GM18520 (cell line): ENCODE measurements around the gene ARHGEF3.

Experiments used
- ATAC-seq: cut with Tn5 transposase; IDR thresholded peaks from one replicate; pipeline ENCODE4 v1.9.1; 2021; ENCODE audit not compliant: unreplicated experiment

The ARHGEF3 gene

DNA sequence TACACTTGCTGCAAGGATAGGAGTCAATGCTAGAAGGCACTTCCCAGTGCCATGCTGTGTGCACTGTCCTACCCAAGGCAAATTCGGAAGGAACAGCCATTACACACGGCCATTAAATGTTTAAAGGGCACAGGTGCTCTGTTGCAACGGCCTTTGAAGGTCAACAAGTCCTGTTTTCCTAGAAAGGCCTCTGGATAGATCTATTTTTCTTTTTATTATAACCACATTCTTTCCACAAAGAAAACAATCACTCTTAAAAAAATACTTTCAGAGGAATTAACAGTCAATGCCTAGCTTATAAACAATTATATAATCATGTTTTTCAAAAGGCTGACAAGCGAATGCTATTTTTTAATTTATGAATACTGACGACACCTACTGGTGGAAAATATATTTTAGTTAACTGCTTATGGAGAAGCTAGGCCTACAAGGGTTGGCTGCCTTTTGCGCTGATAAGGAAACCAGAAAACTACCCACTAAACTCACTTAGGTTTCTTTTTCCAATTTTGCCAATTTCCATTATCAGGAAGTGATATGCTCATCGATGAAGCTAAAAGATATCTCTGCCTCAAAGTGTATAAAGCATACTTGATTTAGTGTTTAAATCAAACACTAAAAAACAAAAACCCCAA is 2.4 kb downstream of the ARHGEF3 start:
- ATAC-seq = no peak

DNA sequence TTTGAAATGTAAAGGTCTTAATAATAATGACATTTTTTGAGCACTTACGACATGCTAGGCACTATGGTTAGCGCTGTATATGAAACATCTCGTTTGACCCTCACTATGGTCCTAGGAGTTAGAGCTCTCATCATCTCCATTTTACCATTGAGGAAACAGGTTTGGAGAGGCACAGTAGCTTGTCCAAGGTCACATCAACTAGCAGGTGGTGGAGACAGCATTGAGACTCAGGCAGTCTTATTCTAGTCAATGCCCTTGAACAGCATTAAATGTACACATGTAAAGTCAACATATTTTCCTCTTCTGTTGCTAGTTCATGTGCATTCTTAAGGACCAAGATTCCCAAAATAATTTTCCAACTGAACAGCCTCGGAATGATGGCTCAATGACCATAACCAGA is 4.8 kb downstream of the ARHGEF3 start:
- no peak for ATAC-seq

DNA sequence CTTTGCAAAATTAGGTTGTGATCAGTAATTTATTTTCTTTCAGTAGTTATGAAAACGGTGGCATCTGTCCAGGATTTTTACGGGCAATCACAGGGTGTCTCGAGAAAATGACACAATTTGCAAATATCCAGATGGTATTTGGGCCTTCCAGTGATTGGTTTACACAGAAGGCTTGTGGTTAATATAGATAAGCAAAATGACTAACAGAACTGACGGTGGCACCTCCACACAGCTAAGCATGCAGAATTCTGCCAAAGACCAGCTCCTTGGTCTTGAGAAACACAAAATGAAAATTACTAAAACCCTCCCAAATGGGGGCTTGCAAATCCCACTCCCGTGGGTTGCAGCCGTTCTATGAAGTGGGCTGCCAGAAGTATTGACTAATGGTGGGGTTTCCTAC is 5.5 kb downstream of the ARHGEF3 start:
- no peak for ATAC-seq

DNA sequence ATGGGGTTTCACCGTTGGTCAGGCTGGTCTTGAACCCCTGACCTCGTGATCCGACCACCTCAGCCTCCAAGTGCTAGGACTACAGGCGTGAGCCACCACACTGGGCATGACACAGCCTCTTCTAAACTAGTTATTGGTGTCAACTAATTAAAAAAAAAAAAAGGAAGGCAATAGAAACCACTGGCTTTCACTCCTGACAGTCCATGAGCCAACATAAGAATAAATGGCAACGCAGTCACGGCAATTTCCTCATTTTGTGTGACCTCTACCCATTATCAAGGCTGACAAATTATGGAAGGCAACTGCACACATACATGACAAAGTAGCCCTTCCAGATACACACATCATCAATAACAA is 5.9 kb downstream of the ARHGEF3 start:
- ATAC-seq = no peak

DNA sequence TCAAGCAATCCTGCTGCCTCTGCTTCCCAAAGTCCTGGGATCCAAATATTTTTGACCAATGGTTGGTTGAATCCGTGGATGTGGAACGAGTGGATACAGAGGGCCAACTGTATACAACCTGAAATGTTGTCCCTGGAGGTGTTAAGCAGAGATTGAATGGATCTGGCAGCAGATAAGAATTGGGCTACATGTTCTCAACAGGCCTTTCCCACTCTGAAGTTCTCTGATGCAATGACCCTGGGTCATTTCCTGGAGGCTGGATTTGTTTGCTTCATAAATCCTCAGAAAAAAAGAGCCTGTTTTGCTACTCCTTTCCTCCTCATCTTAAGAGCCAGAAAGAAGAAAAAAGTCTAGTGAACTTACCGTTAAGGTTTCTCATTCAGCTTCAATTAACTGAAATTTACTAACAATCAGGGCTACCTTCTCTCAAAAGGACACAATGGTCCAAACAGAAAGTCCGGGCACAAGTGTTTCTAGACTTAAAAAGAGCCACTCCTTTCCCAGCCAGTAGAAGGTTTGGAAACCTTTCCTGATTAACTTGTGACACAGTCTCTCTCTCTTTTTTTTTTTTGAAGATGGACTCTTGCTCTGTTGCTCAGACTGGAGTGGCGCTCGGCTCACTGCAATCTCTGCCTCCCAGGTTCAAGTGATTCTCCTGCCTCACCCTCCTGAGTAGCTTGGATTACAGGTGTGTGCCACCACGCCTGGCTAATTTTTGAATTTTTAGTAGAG is 6.5 kb downstream of the ARHGEF3 start:
- ATAC-seq = no peak

DNA sequence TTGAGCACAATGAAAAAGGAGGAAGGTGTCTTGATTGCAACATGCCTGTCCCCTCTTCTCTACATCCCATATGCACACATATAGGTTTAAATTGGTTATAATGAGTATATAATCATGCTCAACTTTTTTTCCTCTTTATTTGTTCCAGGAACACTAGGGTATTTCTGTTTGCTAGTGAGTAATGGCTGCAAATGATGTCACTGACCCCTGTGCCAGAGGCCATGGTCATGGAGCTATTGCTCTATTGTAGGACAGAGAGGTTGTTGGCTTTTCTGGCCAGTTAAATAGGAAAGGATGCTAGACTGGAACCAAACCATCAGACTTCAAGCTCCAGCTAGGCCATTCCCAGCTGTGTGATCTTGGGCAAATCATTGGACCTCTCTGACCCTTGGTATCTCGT is 9.6 kb downstream of the ARHGEF3 start:
- no peak for ATAC-seq

DNA sequence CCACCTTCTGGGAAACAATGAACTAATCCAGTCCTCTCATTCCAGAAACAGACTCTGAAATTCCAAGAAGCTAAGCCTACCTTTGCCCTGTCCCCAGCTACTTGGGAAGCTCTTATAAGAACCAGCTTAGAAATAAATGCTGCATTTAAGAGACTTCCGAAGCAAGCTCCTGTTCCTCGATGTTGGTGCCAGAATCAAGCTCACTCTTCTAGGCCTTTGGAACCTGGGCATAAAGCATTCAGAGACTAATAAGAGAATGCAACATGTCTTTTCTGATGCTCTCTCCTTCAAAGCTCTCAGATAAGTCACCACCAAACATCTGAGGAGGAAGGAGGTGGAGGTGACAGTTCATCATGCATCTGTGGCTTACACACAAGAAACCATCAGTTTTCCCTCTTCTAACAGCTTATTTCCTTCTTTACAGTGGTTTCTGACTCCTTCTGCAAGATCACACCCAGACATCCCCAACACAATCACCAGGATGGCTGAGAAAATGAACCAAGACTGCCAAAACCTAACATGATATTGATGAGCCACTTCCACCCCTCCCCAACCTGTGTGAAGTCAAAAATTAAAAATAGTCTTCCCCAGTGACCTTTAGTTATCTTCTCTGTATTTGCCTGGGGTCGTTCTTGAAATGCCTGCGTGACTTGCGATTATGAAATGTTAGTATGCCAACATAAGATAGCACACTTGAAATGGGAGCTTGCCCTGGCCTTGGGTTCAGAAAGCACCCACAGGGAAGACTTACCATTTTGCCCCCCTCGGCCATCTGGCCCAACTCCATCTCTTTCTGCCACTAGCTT is 11.5 kb downstream of the ARHGEF3 start:
- ATAC-seq = no peak

DNA sequence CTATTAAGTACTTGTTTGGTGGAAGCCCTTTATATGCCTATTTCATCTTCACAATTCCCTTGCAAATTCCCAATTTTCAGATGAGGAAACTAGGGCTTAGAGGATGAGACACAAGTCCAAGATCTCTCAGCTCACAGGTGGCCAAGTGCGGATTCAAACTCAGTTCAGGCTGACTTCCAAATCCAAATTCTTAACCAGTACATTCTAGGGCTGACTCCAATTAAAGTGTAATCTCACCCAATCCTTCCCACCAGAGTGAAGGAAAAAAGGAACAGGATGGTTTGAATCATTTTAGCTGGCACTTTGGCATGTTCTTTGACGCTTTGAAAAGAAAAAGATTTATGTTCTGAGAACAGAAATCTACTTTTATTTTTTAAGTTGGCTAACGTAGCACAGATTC is 12.7 kb downstream of the ARHGEF3 start:
- ATAC-seq = no peak

DNA sequence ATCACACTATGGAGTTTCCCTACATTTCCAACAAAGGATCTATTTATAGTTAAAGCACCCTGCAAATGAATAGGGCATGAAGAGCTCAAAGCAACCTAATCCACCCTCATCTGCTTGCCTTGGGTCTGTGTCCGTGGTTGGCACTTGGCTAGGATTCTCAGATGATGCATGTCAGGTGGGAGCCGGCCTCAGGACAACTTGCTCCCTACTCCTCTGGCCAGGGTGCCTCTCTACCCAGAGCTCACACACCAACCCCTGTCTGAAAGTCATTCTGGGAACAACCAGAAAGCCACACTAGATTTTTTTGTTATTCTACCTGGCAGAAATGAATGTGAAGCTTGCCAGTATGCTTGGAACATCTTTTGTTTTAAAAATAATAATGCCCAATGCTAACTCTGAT is 13.2 kb downstream of the ARHGEF3 start:
- ATAC-seq = no peak

DNA sequence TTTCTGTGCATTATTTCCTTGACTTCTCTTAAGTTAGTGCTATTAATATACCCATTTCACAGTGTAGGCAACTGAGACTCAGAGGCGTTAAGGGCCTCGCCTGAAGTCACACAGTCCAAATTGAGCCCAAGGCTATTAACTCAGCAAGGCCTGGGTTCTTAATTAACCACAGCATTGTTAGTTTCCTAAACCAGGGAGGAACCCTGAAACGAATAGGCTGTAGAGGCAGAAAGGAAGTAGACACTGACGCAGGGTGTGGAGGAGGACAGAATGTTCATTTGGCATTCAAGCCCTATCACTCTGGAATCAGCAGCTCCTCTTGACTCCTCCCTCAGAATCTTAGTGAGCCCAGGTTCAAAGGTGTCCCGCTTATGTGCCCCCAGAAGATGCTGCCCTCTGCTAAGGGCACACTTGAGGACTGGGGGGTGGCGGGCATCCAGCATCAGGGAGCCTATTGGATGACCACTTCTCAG is 13.9 kb downstream of the ARHGEF3 start:
- no peak for ATAC-seq

DNA sequence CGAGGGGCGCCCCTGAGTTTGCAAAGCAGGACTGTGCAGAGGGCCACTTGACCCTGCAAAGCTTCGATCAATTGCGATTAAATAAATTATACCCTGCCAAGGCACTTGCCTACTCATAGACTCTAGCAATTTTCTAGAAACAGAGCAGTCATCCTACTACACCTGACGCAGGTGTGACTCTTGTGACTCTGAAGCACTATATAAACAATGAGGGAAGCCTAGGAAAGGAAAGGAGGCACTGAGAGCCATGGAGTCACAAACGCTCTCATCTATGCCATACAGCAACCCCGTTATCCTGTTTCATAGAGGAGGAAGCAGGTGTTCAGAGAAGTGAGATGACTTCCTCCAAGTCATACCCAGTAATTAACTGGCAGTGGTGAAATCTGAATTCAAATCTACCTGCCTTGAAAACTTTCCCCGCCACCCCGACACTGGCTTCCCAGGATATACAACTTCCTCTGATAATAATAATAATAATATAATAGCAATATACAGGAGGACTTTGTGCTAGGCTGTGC is 14.4 kb downstream of the ARHGEF3 start:
- ATAC-seq = no peak

DNA sequence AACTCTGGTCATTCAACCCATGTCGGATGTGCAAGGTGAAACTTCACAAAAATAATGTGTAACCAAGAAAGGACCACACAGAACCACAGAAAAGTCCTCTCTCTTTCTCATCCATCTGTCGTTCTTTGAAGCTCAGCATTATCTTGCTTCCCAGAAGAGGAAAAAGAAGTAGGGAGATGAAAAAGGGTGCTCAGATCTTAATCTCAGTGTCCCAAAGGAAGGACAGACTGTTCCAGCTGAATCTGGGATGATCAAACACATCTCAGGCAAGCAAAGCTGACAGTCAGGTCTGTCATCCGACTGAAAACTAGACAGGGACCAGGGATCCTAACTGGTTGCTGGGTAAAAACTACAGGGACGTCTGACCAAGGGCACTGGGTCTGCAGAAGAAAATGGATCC is 16.2 kb downstream of the ARHGEF3 start:
- ATAC-seq = no peak

DNA sequence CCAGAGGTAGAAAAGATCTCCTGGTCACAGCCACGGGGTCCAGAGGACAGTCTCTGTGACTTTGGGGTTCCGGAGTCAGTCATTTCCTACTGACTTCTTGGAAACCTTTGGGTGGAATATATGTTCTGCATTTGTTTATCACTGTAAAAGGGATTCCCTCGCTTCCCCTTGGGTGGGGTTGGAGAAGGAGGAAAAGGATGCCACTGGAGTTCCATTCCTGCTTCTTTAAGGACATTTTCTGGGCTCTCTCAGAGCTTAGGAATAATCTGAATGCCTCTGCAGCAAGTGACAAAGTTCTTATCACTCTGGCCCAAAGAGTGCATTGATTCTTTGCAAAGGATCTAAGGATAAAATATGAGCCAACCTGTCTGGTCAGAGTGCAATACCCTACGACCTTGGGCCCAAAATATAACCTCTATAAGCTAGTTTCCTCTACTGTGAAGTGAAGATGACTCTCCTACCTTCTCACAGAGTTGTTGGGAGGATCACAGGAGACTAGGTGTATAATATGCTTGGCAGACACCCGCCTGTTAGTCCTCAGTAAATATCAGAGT is 17.2 kb downstream of the ARHGEF3 start:
- ATAC-seq = no peak

DNA sequence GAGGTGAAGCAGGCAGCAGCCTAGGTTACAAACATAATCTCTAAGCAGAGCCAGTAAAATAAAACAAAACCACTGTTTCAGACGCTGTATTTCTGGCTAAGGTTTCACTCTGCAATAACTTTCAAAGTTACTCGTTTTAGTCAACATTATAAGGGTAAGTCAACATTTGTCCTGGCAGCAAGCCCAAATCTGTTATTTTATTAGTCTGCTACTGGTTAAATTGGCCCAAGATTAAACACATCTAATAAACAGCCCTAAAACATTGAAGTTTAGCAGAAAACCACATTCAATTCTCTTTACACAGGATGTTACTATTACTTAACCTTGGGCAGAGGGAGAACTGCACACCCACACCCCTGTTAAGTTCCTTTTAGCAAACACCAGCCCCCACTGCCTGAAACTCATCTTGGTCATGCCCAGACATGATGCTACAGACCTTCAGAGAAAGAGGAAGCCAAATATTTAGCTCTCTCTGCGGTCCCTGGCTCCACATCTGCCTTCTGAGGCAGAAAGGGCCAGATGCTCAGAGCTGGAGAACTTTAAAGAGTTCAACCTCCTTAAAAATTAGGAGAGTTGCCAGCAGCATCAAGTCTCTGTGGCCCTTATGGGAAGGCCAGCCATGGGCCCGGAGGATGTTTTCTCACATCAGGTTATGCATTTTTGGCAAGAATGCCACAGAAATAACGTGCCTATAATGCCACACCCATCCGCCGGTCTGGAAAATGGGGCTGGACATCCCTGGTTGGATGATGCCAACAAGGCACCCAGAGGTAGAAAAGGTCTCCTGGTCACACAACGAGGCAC is 17.9 kb downstream of the ARHGEF3 start:
- ATAC-seq = peak; percentile 88

DNA sequence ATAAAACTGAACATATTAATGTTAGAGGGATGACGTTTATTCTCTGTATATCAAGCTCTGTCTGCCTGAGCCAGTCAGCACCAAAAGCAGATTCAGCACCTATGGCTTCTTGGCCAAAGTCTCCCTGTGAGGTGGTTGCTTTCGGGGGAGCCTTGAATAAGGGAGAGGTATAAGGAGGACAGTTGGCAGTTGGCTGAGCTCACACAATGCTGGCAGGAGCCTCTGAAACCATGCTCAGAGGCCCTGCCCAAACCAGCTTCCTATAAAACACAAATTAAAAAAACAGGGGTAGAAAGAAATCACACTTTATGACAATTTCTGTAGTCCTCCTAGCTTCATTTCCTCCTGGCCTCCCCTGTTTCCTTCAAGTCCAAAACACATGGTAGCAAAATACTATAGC is 18.8 kb downstream of the ARHGEF3 start:
- no peak for ATAC-seq

DNA sequence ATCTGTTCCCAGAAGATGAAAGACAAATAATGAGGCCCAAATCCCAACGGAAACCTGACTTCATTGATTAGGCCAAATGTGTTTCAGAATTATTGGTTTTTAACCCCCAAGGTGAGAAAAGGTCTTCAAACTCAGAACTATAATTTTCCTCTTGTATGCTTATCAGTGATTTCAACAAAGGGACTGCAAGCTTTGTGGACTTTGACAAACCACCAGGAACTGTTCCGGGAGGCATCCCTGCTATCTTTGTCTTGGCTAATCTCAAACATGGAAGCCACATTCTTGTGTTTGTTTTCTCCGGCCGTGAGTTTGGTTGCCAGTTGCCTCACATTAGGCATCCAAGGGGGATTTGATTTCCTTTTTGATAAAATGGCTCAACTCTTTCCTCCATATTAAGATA is 19.5 kb downstream of the ARHGEF3 start:
- no peak for ATAC-seq

DNA sequence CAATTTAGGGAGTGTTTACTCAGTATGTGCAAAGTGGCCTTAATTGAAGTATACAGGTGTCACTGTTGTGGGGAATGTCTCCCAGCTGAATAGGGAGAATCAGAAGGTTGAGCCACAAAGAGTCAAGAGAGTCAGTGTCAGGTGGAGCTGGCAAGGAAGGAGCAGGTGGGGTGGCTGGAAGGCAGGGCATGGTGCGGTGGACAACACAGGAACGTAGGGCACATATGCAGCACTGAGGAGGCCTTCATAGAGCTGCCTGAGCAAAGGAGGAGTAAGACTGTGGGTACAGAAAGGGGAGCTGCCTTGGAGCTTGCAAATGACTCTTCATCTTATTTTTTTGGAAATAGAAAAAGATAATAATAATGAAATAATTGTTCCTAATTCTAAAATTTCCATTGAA is 20.0 kb downstream of the ARHGEF3 start:
- no peak for ATAC-seq

DNA sequence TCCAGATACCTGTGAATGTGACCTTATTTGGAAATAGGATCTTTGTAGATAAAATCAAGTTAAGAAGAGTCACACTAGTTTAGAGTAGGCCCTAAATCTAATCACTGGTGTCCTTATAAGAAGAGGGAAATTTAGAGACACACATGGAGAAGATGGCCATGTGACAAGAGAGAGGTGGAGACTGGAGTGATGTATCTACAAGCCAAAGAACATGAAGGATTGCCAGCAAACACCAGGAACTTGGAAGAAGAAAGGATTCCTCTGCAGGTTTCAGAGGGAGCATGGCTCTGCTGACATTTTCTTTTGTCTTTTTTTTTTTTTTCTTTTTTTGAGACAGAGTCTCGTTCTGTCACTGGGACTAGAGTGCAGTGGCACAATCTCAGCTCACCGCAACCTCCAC is 20.8 kb downstream of the ARHGEF3 start:
- no peak for ATAC-seq

DNA sequence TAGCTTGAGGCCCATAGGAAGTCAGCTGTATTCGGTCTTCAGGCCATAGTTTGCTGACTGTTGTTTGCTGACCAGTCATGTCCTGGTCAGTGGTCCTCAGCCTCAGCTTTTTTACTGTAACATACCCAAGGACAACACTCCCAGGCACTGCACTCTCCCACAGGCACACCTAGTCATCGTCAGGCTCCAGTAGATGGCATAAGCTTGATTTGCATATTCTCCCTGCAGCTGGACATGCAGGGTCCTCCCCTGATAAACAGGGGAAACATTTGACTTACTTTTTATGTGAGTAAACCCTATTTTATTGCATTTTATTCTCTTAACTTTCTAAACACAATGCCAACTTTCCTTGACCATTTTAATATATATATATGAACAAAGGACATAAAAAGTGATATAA is 22.9 kb downstream of the ARHGEF3 start:
- no peak for ATAC-seq

DNA sequence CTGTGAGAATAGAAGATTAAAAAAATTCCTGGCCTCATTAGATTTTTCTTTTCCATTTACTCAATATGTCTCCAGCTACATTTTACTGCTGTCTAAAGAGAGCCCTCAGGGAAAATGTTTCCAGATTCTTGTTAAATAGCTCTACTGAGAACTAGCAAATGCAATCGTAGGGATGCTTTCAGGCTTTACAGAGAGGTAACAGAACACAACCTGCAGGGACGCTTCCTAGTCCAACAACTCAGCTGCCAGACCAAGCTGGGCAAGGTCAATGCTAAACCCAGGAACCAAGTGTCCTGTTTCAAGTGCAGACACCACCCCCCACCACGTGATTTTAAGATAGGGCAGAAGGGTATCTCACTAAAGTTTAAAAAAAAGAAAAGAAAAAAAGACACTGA is 25.2 kb downstream of the ARHGEF3 start:
- ATAC-seq = no peak
